ENCODE results near the gene ZSCAN18. TPM values are rescaled to one million over a fixed set of nuclear protein-coding genes. Genes with fewer than 3 reads are reported as not detected.

ZSCAN18 gene
- total and polyA plus RNA-seq, 2 donors (not counting 3 experiments of a cell fraction or from before 2014, with no cell fraction given): 15.8 to 17.3 TPM

- TF ChIP-seq CTCF (IDR thresholded peaks at IDR 0.05; ENCODE audit: extremely low read depth in 1 of 2, insufficient read depth in 1 of 2, low read depth in 1 of 2, low read length in 2 of 2): no peak
- TF ChIP-seq JUN (IDR thresholded peaks at IDR 0.05; ENCODE audit: borderline replicate concordance, insufficient read depth, insufficient read length, low read depth): no peak
- TF ChIP-seq GATA2 (IDR thresholded peaks at IDR 0.05; ENCODE audit: insufficient read depth, insufficient read length, low read depth, low read length): no peak
- no peak for TF ChIP-seq MAX (IDR thresholded peaks at IDR 0.05; ENCODE audit: insufficient read depth, insufficient read length)
- TF ChIP-seq EZH2 (IDR thresholded peaks at IDR 0.05; ENCODE audit: borderline replicate concordance, low read depth, low read length, severe bottlenecking): no peak
- no peak for TF ChIP-seq FOS (IDR thresholded peaks at IDR 0.05; ENCODE audit: borderline replicate concordance, insufficient read depth, low read length)
- TF ChIP-seq POLR2A (IDR thresholded peaks at IDR 0.05; ENCODE audit: low read depth, low read length): no peak
- no peak for TF ChIP-seq POLR2AphosphoS5 (IDR thresholded peaks at IDR 0.05; ENCODE audit: insufficient read depth, low read depth, low read length)
- TF ChIP-seq MYC (IDR thresholded peaks at IDR 0.05; ENCODE audit: low read depth, low read length): no peak
- Histone ChIP-seq H3K36me3 (ENCODE audit: control insufficient read depth in 2 of 2, extremely low read depth in 1 of 2, insufficient read depth in 2 of 2, low read length in 2 of 2) (no peaks in the 10 kb centered on the region), H3K9ac (replicated peaks; ENCODE audit: extremely low read depth, insufficient read depth, low read length) (no peak overlapping the region), H3K27ac (ENCODE audit: insufficient read depth, low read depth, low read length) (no peak overlapping the region), H3K27me3 (ENCODE audit: control insufficient read depth in 2 of 2, insufficient read depth in 2 of 2, low read length in 2 of 2) (no peaks in the 10 kb centered on the region), H3K4me1 (ENCODE audit: control insufficient read depth, extremely low read depth, insufficient read depth, low read length) (no peaks in the 10 kb centered on the region), H3K9me1 (replicated peaks; ENCODE audit: control insufficient read depth, extremely low read depth, insufficient read depth, low read length) (no peaks in the 10 kb centered on the region), H3K79me2 (ENCODE audit: control insufficient read depth, insufficient read depth, low read length) (no peaks in the 10 kb centered on the region), H4K20me1 (replicated peaks; ENCODE audit: control insufficient read depth, extremely low read depth, insufficient read depth, low read length) (no peaks in the 10 kb centered on the region), H3K4me2 (ENCODE audit: insufficient read depth, low read length) (no peak overlapping the region), H3K4me3 (replicated peaks in 1 of 3; ENCODE audit: insufficient read depth in 1 of 3, low read depth in 1 of 3, low read length in 3 of 3) (no peak overlapping the region), H2AFZ (ENCODE audit: low read depth, low read length) (no peak overlapping the region), H3K9me3 (replicated peaks; ENCODE audit: control insufficient read depth, insufficient read depth, low read length) (peaks cover 9% of the 10 kb centered on the region)
- no peak for DNase-seq (ENCODE audit: low read depth, low spot score)
- dilution Hi-C loops (cut with MboI; ENCODE audit: extremely low pct_ligation_motif_present, low sequenced_read_pairs): no loop called here
- BruUV-seq (replicated peaks): no TSS peak
- intact Hi-C loops (cut with micrococcal nuclease): no loop called here
- ChIA-PET CTCF (no interaction called here), POLR2A (no interaction called here)
- FAIRE-seq: no peak
Observed at GRCh38 chr19:58067240-58067912, 30.7 kb downstream of the ZSCAN18 start.
